Stimulated activated CD4-positive, alpha-beta T cell treated with anti-CD3 and anti-CD28 coated beads, Interleukin-1b, Interleukin-23, amount 100 ng/mL, for 1 hour (primary cell): ENCODE measurements around the gene KAZN.

Experiments
- DNase-seq, 2 donors: peaks; one replicate each; pipeline ENCODE4 v3.0.0-alpha.2; 2020; ENCODE audit warnings: low read depth in 2 of 2

The KAZN gene

DNA sequence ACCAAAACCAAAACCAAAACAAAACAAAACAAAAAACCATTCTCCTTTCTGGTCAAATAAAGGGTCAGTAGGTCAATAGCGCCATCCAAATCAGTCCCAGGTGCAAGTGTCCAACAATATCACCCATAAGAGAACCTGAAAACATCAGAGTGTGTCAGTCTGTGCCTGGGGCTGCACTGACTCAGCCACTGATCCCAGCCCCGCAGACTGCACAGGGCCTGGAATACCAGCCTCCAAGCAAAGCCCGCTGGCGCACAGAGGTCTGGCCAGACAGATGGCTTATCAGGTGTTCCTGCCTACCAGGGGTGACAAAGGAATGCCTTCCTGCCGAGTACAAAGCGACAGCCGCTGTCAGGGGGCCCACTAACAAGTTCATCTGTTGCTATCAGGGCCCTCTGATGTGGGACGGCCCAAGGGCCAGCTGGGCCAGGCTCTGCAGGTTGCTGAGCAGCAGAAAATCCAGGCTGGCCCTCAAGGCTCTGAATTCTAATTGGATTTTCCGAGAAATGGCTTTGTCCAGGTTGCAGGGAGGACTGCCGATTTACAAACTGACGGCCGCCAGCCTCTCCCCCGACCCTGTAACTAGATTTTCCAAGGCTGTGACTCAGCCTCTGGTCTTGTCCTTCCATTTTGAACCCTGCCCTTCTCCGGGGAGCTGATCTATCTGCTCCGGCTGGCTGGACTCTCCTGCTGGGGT lies 541.3 kb downstream of the KAZN start:
- DNase-seq, result no peak

DNA sequence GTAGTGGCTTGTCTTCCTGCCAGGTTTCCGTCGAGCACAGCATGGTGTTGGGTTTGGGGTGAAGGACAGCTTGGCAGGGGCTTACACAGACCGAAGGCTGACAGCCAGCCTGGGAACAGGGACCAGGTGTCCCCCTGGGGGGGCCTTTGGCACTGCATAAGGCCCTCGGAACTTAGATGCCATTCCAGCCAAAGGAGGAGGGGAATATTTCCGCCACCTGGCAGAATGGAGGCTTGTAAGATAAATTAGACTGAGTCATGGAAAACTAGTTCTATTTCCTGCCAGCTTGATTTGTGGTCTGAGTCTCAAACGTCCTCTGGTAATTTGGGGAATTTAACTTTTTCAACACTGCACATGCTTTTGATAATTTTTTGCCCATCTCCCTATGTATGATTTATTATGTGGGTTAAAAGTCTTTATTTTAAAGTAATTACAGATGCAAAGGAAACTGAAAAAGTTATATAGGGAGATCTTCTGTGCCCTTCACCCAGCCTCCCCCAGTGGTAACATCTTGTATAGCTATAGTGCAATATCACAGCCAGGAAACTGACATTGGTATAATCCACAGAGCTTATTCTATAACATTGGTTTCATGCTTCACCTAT lies 543.6 kb downstream of the KAZN start:
- DNase-seq, result no peak

DNA sequence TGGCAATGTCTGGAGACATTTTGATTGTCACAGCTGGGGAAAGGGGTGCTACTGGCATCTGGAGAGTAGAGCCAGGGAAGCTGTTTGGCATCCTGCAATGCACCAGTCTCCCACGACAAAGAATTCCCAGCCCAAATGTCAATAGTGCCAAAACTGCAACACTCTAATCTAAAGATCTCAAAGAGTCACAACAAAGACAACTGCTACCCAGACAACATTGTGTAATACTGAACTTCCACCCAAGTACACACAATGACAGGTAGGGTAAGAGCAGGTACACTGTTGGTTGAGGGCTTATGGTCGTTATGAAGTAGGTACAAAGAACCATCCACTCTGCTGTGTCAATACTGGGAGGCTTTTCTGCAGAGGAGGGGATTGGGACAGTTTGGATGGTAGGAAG lies 546.8 kb downstream of the KAZN start:
- no peak for DNase-seq

DNA sequence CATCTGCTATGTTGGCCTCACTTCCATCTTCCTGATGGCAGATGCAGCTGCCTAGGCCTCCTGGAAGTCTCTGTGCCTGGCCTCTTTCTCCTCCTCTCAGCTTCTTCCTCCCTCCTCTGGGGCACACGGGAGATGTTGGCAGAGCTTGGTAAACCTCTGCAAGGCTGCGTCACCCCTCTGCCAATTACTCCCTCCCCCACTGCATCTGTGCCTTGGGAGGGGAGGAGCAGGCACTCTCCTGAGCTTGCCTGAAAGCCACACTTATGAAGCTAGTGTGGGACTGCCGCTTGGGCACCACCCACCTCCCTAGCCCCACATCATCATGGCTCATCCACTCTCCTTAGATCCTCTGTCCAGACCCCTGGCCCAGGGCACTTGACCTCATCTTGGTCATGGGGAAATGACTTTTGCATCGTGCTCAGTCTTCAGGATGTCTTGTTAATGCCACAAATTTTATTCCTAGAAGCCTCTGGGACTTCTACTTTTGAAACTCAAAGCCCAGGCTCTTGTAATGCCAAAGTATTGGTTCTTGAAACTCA lies 547.7 kb downstream of the KAZN start:
- no peak for DNase-seq

DNA sequence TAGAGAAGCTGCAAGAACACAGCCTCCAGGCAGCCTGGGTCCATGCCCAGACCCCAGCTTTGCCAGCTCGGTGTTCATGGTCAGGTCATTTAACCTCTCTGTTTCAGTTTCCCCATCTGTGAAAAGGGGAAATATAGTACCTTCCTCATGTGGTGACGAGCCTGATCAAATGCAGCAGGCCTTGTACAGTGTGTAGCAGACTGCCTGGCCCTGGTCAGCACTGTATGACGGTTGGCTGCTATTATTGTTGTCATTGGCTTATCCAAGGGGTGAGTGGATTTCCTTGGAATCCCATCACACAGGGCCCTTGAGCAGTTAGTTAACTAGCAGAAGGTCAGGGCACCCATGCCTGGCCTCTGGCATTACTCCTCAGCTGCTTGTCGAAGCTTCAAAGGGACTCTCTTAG lies 548.5 kb downstream of the KAZN start:
- no peak for DNase-seq

DNA sequence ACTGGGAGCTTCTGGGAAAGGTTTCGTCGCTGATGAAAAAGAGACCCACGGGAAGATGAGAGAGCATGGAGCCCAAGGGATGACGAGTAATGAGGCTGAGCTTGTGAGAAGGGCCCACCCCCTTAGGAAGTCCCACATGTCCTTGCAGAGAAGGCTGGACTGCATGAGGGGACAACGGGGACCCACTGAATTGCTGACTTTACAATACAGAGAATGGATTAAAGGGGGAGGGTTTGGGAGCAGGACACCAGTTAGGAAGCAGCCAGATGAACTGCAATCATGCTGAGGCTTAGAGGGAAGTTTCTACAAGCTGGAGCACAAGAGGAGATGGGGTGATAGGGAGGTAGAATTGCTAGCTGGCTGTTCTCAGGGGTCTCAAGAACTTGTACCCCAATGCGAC lies 549.5 kb downstream of the KAZN start:
- no peak for DNase-seq

DNA sequence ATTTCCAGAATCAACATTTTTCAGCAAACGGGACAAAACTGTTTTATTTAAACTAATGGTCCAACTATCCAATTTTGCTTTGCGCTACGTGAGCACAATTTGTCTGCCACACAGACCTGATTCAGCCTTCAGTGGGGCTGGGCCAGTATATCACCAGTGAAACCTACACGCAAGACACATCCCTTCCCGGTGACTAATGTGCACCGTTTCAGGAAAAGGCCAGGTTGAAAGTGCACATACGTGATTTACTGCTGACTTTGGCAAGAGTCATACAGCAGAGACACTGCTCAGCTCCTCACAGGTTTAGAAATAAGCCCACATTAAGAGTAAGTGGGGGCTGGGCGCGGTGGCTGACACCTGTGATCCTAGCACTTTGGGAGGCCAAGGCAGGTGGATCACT lies 550.0 kb downstream of the KAZN start:
- no peak for DNase-seq

DNA sequence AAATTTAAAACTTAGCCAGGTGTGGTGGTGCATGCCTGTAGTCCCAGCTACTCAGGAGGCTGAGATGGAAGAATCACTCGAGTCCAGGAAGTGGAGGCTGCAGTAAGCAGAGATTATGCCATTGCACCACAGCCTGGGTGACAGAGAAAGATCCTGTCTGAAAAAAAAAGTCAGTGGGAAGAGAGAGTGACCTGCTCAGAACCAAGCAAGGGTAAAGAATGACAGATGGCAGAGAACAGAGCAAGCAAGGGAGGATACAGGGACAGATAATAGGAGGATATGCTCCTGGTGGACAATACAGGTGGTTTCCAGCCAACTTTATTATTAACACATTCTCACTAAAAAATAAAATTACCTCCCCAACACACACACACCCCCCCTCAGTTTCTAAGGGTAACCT lies 550.5 kb downstream of the KAZN start:
- no peak for DNase-seq

DNA sequence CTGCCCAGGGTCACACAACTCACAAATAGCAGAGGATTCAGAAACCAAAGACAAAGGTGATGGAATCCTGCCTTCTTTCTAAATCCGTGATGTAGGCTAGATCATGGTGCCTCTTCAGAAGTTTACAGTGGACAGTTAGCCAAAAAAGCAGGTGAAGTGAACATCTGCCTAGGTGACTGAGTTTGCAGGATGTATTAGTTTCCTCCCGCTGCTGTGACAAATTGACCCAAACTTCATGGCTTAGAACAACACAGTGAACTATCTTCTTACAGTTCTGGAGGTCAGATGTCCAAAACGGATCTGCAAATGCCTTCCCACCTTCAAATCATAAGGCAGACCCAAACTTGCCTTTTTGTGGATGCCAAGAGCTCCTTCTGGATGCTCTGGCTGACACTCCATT lies 551.9 kb downstream of the KAZN start:
- DNase-seq, result no peak

DNA sequence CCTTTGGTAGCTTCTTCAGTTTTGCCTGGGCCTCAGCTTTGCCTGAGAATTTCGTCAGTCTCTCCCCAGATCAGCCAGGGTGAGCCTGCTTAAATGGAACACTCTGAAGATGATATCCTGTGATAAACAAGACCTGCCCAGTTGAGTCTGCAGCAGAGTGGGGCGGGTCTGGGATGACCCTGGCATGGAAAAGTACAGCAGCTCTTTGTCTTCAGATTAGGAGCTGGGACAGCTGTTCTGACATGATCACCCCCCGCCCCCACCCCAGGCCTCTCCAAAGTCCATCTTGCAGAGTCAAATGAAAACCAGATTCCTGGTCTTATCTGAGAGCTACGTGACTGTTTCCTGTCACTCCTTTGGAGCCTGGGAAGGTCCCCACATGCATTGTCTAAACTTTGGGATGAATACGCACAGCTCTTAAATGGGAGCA lies 552.9 kb downstream of the KAZN start:
- no peak for DNase-seq

DNA sequence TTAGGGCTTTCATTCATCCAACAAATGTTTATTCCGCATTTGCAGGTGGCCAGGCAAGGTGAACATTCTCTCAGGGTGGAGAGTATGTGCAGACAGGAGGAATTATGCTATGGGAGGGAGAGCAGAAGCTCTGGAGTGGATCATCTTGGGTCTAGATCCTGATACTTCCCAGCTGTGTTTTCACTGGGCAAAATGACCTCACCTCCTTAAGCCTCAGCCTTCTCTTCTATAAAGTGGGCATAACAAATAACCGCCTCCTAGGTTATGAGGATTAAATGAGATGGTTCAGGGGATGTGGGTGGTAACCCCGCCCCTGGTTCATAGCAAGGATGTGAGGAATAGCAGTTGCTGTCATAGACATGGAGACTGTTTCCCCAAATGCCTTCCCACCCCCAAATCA lies 553.4 kb downstream of the KAZN start:
- no peak for DNase-seq

DNA sequence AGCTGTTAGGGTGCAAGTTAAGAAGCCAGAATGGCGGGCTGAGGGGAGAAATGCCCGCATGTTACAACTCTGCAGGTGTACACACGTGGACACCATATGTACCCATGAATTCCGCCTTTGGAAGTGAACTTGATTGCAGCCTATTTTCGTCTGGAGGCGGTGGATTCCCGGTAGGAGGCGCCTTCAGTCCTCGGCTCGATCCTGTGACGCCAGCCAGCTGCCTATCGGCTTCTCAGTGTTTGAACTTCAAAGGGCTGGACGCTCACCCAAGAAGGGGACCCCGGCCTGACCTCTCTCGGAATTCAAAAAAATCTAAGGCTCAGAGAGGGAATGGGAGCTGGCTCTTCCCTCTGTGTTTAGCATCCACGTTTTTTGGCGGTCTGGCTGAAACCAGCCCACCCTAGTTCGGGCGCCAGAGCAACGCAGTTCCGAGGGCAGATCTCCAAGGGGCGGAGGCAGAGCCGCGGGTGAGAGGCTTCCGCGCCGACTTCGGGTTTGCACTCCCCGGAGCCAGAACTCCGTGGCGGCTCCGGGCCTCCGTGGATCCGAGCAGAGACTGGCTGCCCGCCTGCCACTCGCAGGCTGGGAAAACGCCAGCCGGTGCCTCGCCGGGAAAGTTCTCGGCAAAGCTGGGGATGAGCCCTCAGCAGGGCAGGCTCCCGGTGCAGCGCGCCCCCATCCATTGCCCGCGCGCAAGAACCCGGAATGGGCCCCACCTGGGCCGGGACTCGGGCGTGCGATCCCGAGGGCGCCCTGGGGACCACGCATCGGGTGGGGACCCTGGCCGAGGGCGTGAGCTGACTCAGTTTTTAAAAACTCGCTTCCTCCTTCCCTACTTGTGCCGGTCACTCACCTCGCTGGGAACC lies 554.1 kb downstream of the KAZN start:
- no peak for DNase-seq

DNA sequence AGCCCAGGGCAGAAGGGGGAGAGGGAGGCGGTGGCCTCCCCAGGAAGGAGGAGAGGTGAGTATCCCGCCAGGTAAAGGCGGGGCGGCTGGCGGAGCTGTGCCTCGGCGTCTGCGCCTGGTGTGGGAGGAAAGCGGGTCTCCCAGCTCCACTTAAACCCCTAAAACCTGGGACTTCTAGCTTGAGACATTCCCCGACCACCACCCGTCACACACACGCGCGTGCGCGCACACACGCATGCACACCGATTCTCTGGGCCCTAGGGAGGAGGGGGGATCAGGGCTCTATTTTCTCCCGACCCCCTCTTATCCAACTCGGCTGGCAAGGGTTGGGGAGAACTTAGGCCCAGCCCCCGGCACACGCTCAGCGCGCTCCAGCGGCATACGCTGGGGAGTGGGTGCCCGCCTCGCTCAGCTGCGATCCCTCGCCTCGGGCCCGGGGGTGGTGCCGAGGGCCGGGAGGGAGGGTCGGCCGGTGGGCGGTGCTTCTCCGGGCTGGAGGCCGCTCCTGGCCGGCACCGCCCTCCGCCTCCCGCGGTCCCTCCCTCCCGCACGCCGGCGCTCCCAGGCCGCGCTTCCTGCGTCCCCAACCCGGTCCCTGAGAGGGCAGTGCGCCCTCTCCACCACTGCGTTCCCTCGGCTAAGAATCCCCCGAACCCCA lies 554.8 kb downstream of the KAZN start, which contains the start of gene TMEM51:
Gene TMEM51 (plus strand): TSS at position 564 of the 658 bp plus-strand sequence. CDS start 61,341 bp downstream, outside the sequence.
- no peak for DNase-seq

DNA sequence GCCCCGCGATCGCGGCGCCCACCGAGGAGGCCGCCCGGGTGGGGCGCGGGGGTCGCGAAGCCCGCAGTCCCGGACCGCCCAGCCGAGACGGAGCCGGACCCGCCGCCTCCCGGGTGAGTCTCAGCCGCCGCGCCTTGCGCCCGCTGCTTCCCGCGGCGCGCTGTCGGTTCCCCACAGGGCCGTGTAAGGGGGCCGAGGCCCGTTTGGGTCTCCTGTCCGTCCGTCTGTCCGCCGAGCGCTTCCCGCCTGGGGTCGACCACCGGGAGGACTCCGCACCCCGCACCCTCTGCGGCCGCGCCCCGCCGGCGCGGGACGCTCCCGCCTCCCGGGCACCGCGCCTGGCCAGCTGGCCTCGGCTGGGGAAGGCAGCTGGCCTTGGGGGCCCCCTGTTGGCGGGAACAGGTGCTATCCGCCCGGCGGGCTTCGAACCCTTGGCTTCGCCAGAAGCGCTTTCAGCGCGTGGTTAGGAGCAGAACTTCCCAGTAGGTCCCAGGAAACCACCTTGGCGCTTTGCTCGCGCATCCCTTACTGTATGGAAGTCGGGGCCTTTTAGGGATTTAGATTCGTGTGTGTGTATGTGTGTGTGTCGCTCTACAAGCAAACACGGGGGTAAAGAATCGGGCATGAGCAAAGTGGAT lies 555.5 kb downstream of the KAZN start:
- DNase-seq, result peak in 1 of 2 donors; percentile 8

DNA sequence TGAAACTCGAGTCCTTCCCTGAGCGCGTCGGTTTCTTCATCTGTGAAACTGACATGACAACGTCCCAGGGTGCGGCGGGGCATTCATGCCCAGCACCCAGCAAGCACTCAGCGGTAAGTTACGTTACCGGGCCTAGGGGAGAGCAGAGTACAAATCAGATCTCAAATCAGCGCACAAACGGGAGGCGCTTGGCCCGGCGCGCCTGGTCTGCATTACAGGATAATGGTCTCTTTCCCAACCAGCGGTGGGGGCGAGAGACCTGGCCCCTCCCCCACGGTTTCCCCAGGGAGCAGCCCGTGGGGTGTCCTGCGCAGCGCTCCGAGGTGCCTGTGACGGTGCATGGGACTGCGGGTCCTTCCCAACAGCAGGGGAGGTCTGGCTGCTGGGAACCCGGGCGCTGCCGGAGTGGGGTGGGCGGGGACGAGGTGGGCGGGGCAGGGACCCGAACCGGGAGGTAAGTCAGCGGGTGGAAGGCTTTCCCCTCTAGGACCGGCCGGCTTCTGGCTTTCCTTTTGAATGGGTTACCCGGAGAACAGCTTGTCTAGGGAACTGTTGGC lies 556.1 kb downstream of the KAZN start:
- no peak for DNase-seq

DNA sequence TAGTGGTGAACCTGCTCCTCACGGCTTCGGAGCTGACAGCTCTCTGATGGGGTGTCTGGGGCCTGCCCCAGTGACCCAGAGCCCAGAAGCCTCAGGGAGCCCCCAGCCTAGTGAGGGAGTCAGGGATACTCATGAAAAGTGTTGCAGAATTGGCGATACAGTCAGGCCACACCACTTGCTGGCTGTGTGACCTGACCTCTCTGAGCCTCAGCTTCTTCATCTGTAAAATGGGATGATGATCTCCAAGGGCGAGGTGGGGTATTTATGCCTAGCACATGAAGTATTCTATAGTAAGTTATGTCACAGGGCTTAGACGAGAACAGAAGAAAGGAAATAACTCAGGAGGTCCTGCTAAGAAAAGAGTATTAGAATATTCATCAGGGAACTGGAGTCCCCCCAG lies 556.7 kb downstream of the KAZN start:
- DNase-seq, result no peak

DNA sequence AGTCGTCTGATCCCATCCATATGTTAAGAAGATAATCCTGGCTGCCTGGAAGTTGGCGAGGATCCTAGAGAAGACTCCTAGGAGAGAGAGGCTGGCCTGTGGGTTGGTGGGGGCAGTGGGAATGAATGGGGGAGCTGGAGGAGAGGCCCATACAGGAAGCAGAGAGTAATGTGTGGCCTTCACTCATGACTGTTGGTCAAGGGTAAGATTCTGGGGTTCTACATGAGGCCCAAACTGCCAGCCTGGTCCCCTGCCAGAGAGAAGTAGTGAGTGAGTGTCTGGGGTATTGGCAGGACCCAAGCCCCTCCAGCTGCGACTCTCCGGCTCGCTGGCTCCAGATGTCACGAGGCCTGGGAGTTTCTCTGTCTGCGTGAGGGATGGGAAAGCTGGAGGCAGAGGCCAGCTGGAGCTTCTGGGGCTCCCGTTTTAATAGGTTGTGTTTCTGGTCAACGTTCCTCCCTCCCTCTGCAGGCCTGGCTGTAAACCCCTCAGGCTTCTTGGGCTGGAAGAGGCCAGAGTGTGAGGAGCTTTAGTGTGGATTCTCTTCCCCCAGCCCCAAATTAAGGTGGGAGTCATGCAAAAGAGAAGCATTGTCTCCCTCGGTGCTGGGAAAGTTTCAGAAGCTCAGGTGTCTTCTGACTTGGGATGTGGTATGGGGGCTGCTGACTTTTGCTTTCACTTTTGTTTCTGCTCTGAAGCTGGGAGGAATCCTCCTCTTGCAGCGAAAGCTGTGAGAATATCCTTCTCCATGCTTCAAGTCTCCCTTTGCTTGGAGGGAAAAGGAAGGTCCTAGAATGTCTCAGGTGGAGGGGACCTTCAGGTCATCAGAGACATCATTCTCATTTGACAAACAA lies 557.6 kb downstream of the KAZN start:
- no peak for DNase-seq

DNA sequence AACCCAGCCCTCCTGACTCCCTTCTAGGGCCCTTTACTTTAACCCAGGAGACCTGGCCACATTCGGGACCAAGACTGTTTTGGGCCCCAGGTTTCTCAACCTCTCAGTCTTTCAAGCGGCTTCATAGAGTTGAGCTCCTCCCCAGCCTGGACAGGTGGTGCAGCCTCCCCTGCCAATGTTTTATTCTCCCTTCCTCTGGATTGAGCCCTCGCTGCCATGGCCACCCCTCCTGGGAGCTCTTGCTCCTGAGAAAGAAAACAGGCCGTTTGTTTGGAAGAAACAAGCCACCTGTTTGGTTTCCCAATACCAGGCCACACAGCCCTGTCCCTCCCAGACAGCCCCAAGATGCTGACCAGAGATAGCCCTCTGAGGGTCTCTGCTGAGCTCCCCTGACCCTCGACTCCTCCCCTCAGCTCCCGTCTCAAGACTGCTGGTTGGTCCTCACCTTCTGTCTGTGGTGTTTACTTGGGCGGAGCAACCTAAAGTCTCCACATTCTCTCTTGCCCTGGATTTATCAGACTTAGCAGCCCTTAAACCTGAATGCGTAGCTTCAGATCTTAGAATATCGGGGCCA lies 558.4 kb downstream of the KAZN start:
- DNase-seq, result no peak

DNA sequence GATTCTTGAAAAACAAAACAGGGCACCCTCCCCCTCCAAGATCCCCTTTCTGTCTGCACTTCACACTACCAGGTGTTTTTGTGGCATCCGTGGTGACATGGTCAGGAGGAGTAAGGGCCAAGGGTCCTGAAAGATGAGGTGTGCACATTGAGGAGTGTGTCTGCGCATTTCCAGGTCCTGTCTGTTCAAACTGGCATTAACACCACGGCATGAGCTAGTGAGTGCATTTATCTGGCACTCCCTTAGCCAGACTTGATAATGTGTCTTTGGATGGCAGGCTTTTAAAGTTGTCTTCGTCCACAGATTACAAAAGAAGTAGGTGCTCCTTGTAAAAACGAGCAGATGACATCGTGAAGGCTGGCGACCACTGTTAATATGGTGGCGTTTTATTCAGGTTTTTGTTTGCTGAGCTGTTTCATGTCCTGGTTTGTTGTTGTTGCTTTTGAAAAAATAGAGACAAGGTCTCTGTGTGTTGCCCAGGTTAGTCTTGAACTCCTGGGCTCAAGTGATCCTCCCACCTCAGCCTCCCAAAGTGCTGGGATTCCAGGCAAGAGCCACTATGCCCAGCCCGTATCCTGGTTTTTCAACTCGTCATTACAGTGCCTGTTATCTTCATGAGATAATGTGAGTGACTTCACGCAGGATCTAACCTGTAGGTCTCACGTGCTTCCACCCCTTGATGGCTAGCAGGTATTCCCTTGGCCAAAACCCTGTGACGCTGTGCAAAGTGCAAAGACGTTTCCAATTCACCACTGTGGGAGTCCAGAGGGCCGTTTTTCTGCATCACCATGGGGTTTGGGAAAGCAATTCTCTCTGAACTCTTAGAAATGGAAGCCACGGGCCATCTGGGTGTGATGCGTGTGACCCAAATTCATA lies 559.3 kb downstream of the KAZN start:
- no peak for DNase-seq
